Astrocyte (in vitro differentiated cells and primary cell): Measurements from ENCODE around the gene CXCL11. TPM values are rescaled to one million over a fixed set of nuclear protein-coding genes. Genes with fewer than 3 reads are reported as not detected.

ENCODE experiments used
- DNase-seq: peaks from one replicate; pipeline ENCODE4 v3.0.0-alpha.2; 2010; ENCODE audit warnings: low read depth
- FAIRE-seq: peaks from 2 replicates; lab custom pipeline; 2011; peaks lifted over from hg19 to GRCh38; lab: Jason Lieb, UNC
- H2AFZ ChIP-seq: 2 replicates; pipeline ENCODE4 v1.6.0; 2012; ENCODE audit warnings: low read depth, low read length, inconsistent platforms
- H3K27ac ChIP-seq: 2 replicates; pipeline ENCODE4 v1.5.1; 2011; ENCODE audit warnings: low read depth, low read length, inconsistent platforms
- H3K27me3 ChIP-seq: 2 replicates; pipeline ENCODE4 v1.6.0; 2011; ENCODE audit warnings: low read length, inconsistent platforms; ENCODE audit not compliant: insufficient read depth
- H3K36me3 ChIP-seq: 2 replicates; pipeline ENCODE4 v1.5.1; 2011; ENCODE audit warnings: low read length, inconsistent platforms; ENCODE audit not compliant: insufficient read depth
- H3K4me1 ChIP-seq: 2 replicates; pipeline ENCODE4 v1.5.1; 2011; ENCODE audit warnings: low read length, inconsistent platforms; ENCODE audit not compliant: insufficient read depth
- H3K4me2 ChIP-seq: 2 replicates; pipeline ENCODE4 v1.6.0; 2012; ENCODE audit warnings: low read length, inconsistent platforms
- H3K4me3 ChIP-seq: 2 replicates; pipeline ENCODE4 v1.5.1; 2011; ENCODE audit warnings: low read depth, mild to moderate bottlenecking, low read length, inconsistent platforms; ENCODE audit not compliant: insufficient read depth
- H3K79me2 ChIP-seq: 2 replicates; pipeline ENCODE4 v1.6.0; 2012; ENCODE audit warnings: mild to moderate bottlenecking, low read length, inconsistent platforms; ENCODE audit not compliant: insufficient read depth
- H3K9ac ChIP-seq: 2 replicates; pipeline ENCODE4 v1.6.0; 2012; ENCODE audit warnings: mild to moderate bottlenecking, low read length, inconsistent platforms
- H3K9me3 ChIP-seq: 2 replicates; pipeline ENCODE4 v1.5.1; 2012; ENCODE audit warnings: low read depth, mild to moderate bottlenecking, low read length, inconsistent platforms; ENCODE audit not compliant: insufficient read depth
- H4K20me1 ChIP-seq: 2 replicates; pipeline ENCODE4 v1.6.0; 2012; ENCODE audit warnings: low read length, inconsistent platforms; ENCODE audit not compliant: insufficient read depth
- H3K27ac Mint-ChIP-seq: one replicate; pipeline ENCODE4 v1.8.0; 2021; ENCODE audit warnings: mild to moderate bottlenecking, mixed read lengths; ENCODE audit not compliant: unreplicated experiment
- H3K27me3 Mint-ChIP-seq: one replicate; pipeline ENCODE4 v1.8.0; 2021; ENCODE audit warnings: low read depth, mixed read lengths; ENCODE audit not compliant: unreplicated experiment
- H3K36me3 Mint-ChIP-seq: one replicate; pipeline ENCODE4 v1.8.0; 2021; ENCODE audit warnings: low read depth, mixed read lengths; ENCODE audit not compliant: unreplicated experiment
- H3K4me1 Mint-ChIP-seq: one replicate; pipeline ENCODE4 v1.8.0; 2021; ENCODE audit warnings: low read depth, mixed read lengths; ENCODE audit not compliant: unreplicated experiment
- H3K4me3 Mint-ChIP-seq: one replicate; pipeline ENCODE4 v1.8.0; 2021; ENCODE audit warnings: mild to moderate bottlenecking, moderate library complexity, mixed read lengths; ENCODE audit not compliant: unreplicated experiment
- H3K9me3 Mint-ChIP-seq: one replicate; pipeline ENCODE4 v1.8.0; 2021; ENCODE audit warnings: mild to moderate bottlenecking, mixed read lengths; ENCODE audit not compliant: unreplicated experiment
- EZH2 ChIP-seq: IDR thresholded peaks from 2 replicates; pipeline ENCODE4 v1.6.1; 2012; ENCODE audit warnings: mild to moderate bottlenecking, low read length, inconsistent platforms; ENCODE audit not compliant: insufficient read depth
- total RNA-seq: library from RNA; stranded (reverse); gene quantifications from 2 replicates; pipeline ENCODE4 v1.2.1, GENCODE V29; 2021
- TF ChIP-seq, protein P1 (sequence below): IDR thresholded peaks from 2 replicates; pipeline ENCODE4 v1.5.1; 2011; ENCODE audit warnings: low read depth, mild to moderate bottlenecking, inconsistent platforms, low read length, moderate library complexity; ENCODE audit not compliant: insufficient read depth

CXCL11 gene
- total RNA-seq, 1 donor from 2014 or later, result 5.8 TPM

GRCh38 chr4:76059750-76060149 is 23.9 kb upstream of the CXCL11 start:
- H3K9me3 ChIP-seq, result no peaks in the 10 kb centered on the region
- peaks cover 24% of the 10 kb centered on the region for H3K27me3 ChIP-seq
- H4K20me1 ChIP-seq, result no peaks in the 10 kb centered on the region
- Mint-ChIP-seq H3K27ac (no peak overlapping the region), H3K9me3 (no peaks in the 10 kb centered on the region), H3K4me3 (no peak overlapping the region), H3K27me3 (peaks cover 7% of the 10 kb centered on the region), H3K4me1 (no peaks in the 10 kb centered on the region), H3K36me3 (no peaks in the 10 kb centered on the region)
- no peaks in the 10 kb centered on the region for H3K79me2 ChIP-seq
- H3K9ac ChIP-seq, result no peak overlapping the region
- H3K36me3 ChIP-seq, result no peaks in the 10 kb centered on the region
- no peaks in the 10 kb centered on the region for H3K4me1 ChIP-seq
- no peak overlapping the region for H2AFZ ChIP-seq
- no peak overlapping the region for H3K4me3 ChIP-seq
- no peak overlapping the region for H3K27ac ChIP-seq
- no peak for TF ChIP-seq EZH2
- TF ChIP-seq, protein P1, sequence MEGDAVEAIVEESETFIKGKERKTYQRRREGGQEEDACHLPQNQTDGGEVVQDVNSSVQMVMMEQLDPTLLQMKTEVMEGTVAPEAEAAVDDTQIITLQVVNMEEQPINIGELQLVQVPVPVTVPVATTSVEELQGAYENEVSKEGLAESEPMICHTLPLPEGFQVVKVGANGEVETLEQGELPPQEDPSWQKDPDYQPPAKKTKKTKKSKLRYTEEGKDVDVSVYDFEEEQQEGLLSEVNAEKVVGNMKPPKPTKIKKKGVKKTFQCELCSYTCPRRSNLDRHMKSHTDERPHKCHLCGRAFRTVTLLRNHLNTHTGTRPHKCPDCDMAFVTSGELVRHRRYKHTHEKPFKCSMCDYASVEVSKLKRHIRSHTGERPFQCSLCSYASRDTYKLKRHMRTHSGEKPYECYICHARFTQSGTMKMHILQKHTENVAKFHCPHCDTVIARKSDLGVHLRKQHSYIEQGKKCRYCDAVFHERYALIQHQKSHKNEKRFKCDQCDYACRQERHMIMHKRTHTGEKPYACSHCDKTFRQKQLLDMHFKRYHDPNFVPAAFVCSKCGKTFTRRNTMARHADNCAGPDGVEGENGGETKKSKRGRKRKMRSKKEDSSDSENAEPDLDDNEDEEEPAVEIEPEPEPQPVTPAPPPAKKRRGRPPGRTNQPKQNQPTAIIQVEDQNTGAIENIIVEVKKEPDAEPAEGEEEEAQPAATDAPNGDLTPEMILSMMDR, result no peak
- FAIRE-seq (no peak), DNase-seq (no peak)
- H3K4me2 ChIP-seq, result no peak overlapping the region

DNA sequence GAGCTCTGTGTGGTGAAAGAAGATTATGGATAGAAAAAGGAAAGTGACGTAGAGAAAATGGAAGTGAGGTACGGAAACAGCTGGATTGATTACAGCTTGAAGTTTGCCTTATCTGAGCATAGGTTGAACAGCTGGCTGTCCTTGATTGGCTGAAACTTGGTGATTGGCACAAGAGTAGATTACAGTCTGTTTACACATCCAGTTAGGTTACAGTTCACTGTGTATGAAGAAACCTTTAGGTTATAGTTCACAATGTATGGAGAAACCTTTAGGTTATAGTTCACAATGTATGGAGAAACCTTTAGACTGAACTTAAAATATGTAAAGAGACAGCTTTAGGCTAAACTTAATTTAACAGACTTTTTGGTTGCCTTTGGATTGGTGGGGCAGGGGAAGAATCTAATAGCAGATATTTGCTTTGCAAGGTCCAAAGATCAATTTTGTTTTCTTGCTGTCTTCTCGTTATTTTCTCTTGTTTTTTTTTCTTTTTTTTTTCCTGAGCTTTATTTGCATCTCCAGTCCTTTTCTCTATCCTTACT is 23.1 kb upstream of the CXCL11 start:
- H3K4me1 ChIP-seq, result no peaks in the 10 kb centered on the region

DNA sequence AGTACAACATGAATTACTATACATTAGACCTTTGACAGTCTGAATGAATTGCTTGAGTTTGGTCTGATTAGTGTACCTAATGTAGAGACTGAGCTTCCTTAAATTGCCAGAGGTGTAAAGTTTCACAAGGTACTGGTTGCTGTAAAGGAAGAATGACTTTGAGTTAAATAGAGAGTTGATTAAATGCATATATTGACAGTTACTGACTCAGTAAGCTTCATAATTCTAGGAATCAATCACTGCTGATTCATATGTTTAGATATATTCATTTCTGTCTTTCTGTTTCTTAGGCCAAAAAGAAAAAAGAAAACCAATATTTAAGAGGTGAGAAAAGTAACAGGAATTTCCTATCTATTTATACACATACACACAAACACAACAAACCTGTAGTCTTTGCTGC is 22.4 kb upstream of the CXCL11 start:
- no peak for DNase-seq
- H3K4me2 ChIP-seq, result no peak overlapping the region
- H3K79me2 ChIP-seq, result no peaks in the 10 kb centered on the region
- no peak overlapping the region for H3K4me3 ChIP-seq
- H3K27me3 ChIP-seq, result peaks cover 24% of the 10 kb centered on the region
- H3K36me3 ChIP-seq, result no peaks in the 10 kb centered on the region
- H2AFZ ChIP-seq, result no peak overlapping the region
- H3K4me1 ChIP-seq, result no peaks in the 10 kb centered on the region
- no peak for FAIRE-seq
- TF ChIP-seq EZH2, result no peak
- TF ChIP-seq, protein P1, result no peak
- no peak overlapping the region for H3K27ac Mint-ChIP-seq
- no peak overlapping the region for H3K27ac ChIP-seq
- no peaks in the 10 kb centered on the region for H3K4me1 Mint-ChIP-seq
- H4K20me1 ChIP-seq, result no peaks in the 10 kb centered on the region
- no peaks in the 10 kb centered on the region for H3K9me3 ChIP-seq
- peaks cover 7% of the 10 kb centered on the region for H3K27me3 Mint-ChIP-seq
- H3K36me3 Mint-ChIP-seq, result no peaks in the 10 kb centered on the region
- H3K4me3 Mint-ChIP-seq, result no peak overlapping the region
- no peaks in the 10 kb centered on the region for H3K9me3 Mint-ChIP-seq
- no peak overlapping the region for H3K9ac ChIP-seq

More for the DNA sequence above, 23.1 kb upstream of the CXCL11 start:
- TF ChIP-seq EZH2, result no peak
- TF ChIP-seq, protein P1, result no peak
- Histone ChIP-seq H4K20me1 (no peaks in the 10 kb centered on the region), H3K4me2 (no peak overlapping the region), H2AFZ (no peak overlapping the region), H3K27ac (no peak overlapping the region), H3K4me3 (no peak overlapping the region), H3K79me2 (no peaks in the 10 kb centered on the region), H3K27me3 (peaks cover 24% of the 10 kb centered on the region), H3K9me3 (no peaks in the 10 kb centered on the region), H3K36me3 (no peaks in the 10 kb centered on the region), H3K9ac (no peak overlapping the region)
- H3K4me3 Mint-ChIP-seq, result no peak overlapping the region
- H3K36me3 Mint-ChIP-seq, result no peaks in the 10 kb centered on the region
- FAIRE-seq (no peak), DNase-seq (no peak)
- no peak overlapping the region for H3K27ac Mint-ChIP-seq
- no peaks in the 10 kb centered on the region for H3K4me1 Mint-ChIP-seq
- H3K27me3 Mint-ChIP-seq, result peaks cover 7% of the 10 kb centered on the region
- H3K9me3 Mint-ChIP-seq, result no peaks in the 10 kb centered on the region
